Epithelial cell of proximal tubule (primary cell): ENCODE results near the gene PIEZO2. TPM values are rescaled to one million over a fixed set of nuclear protein-coding genes. Genes with fewer than 3 reads are reported as not detected.
A peak's percentile ranks its signal among the peaks of the same experiment; 100 is the strongest.

Experiments used
- DNase-seq: peaks from one replicate; pipeline ENCODE4 v3.0.0-alpha.2; 2011; ENCODE audit warnings: low read depth
- H3K4me3 ChIP-seq: 2 replicates; pipeline ENCODE4 v1.5.1; 2011; ENCODE audit warnings: low read depth, mild to moderate bottlenecking, low read length
- total RNA-seq: library from RNA; depleted of rRNA; stranded (reverse); fragments of >200 nt; gene quantifications from 2 replicates; pipeline ENCODE4 v1.2.3, GENCODE V29; 2015
- TF ChIP-seq, protein P1 (sequence below): conservative IDR thresholded peaks from 2 replicates; pipeline ENCODE4 v1.5.1; 2012; ENCODE audit warnings: low read depth, mild to moderate bottlenecking, low read length

PIEZO2 gene
- total RNA-seq, 1 donor from 2014 or later = 7.5 TPM

DNA sequence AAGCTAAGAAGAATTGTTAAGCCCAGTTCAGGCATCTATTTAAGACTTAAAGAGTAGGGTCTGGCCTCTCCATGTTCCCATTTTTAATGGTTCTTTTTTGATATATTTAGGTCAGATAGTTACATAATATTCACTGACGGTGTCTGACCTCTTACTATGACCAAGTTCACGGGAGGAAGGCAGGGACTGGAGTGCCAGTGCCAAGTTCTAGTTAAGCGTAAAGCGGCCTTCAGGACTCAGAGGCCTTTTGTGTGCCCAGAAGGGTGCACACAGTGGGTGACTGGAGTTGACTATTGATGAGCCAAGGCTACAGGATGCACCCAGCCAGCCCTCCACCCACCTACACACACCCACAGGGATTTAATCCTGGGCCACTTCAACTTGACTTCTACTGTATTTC lies 290.9 kb downstream of the PIEZO2 start:
- no peak for DNase-seq
- TF ChIP-seq, protein P1, sequence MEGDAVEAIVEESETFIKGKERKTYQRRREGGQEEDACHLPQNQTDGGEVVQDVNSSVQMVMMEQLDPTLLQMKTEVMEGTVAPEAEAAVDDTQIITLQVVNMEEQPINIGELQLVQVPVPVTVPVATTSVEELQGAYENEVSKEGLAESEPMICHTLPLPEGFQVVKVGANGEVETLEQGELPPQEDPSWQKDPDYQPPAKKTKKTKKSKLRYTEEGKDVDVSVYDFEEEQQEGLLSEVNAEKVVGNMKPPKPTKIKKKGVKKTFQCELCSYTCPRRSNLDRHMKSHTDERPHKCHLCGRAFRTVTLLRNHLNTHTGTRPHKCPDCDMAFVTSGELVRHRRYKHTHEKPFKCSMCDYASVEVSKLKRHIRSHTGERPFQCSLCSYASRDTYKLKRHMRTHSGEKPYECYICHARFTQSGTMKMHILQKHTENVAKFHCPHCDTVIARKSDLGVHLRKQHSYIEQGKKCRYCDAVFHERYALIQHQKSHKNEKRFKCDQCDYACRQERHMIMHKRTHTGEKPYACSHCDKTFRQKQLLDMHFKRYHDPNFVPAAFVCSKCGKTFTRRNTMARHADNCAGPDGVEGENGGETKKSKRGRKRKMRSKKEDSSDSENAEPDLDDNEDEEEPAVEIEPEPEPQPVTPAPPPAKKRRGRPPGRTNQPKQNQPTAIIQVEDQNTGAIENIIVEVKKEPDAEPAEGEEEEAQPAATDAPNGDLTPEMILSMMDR = no peak
- H3K4me3 ChIP-seq = no peak overlapping the region

DNA sequence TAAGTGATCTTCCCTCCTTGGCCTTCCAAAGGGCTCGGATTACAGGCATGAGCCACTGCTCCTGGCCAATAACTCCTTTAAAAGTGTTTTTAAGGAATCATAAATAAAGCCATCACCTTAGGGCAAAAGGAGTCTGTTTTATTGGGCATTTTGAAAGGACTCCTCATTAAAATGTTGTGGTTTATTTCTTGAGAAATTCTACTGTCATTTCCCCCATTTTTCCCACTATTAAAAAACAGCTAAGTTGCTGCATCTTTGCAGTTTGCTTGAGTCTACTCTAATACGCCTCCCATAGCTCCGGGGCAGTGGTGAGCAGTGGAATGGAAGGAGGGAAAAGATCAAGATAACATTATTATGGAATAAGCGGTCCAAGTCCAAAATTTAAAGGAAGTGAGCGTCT lies 293.2 kb downstream of the PIEZO2 start:
- DNase-seq = no peak
- TF ChIP-seq, protein P1 = no peak
- H3K4me3 ChIP-seq = no peak overlapping the region

DNA sequence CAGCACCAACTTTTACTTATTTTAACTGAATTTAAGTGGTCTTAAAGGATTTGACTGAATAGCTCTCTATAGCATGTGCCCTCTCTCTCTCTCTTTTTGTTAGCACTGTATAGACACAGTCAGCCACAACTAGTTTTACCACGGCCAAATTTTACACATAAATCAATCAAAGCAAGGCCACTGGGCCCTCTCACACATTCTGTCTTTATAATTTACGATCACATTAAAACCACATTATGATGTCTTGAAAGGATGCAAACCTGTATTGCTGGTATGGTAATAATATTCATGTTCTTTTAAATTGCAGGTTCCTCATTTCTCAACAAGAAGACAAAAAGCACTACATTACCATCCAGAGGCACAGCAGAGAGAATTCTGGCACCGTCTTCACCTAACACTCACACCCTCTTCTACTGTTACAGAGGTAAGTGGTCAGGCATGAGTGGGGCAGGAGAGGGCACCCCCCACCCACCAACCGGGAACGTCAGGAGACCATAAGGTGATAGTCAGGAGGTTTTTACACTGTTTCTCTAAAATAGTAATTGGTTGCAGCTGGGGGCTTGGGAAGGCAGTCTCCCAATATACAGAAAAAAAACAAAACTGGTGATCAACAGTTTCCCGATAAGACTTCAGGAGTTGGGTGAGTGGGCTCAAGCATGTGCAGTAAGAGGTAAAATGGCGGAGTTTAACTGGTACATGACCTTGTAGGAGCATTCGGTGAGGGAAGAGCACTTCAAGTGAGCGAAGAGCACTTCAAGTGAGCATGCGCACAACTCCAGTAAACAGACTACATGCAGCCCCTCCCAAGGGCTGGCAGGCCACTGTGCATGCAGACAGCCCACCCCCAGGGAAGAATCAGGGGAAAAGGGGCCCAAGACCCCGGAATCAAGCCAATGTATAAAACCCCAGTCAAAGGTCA lies 296.7 kb downstream of the PIEZO2 start:
- H3K4me3 ChIP-seq = no peak overlapping the region
- no peak for DNase-seq
- TF ChIP-seq, protein P1 = no peak

DNA sequence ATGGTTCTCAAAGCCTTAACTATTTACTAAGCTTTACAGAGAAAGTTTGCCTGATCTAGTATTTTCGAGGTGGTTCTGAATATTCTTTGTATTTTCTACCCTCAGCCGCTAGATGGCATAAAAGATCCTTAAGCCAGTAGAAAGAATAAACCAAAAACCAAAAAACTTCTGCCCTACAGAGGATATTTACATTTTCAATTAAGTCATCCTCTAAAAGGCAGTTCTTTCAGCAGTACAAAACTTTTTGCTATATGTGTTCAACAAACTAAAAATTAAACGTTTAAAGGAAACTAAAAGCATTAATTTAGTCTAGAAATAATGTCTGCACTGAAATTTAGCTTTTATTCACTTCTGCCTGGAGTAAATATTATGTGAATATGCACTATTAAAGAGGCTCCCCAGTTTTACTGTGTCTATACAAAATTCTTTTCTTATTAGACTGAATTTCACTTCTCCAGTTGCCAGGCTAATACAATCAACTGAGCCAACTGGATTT lies 297.5 kb downstream of the PIEZO2 start:
- H3K4me3 ChIP-seq = no peak overlapping the region
- TF ChIP-seq, protein P1 = peak; percentile 75
- peak; percentile 6 for DNase-seq

DNA sequence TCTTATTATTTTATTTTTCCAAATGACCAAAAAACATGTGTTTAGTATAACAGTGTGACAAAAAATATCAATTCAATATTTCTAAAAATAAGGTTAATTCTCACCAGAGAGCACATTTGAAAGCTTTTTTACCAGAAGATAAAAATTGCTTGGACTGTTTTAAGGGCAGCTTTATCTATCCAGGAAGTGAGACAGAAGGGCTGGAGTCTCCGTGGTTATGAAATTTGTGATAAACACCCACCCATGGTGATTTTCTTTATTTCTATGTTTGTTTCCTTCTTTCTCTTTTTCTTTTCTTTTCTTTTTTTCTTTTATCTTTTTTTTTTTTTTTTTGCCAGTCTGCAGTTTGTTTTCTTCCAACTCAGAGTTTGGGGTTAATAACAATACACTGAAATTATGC lies 298.5 kb downstream of the PIEZO2 start:
- DNase-seq = no peak
- H3K4me3 ChIP-seq = no peak overlapping the region
- TF ChIP-seq, protein P1 = no peak

DNA sequence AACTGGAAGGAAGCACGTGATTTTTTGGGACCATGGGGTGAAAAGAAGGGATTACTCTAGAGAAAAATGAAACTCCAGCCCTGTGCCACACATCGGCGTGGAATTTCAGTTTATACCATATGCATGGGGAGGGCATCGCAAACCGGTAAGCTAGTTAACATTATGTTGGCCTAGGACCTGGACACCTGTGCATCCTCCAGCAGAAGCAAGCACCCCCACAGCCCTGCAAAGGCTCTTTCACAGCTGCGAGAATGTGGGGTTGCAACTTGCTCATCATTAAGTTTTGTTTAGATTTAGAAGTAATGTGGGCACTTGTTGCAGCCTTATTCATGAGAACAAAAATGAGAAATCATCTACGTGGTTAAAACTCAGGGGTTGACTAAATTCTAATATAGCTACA lies 299.2 kb downstream of the PIEZO2 start:
- TF ChIP-seq, protein P1 = no peak
- DNase-seq = no peak
- H3K4me3 ChIP-seq = no peak overlapping the region
